ENCODE data around the gene ACTG2.

The ACTG2 gene

DNA sequence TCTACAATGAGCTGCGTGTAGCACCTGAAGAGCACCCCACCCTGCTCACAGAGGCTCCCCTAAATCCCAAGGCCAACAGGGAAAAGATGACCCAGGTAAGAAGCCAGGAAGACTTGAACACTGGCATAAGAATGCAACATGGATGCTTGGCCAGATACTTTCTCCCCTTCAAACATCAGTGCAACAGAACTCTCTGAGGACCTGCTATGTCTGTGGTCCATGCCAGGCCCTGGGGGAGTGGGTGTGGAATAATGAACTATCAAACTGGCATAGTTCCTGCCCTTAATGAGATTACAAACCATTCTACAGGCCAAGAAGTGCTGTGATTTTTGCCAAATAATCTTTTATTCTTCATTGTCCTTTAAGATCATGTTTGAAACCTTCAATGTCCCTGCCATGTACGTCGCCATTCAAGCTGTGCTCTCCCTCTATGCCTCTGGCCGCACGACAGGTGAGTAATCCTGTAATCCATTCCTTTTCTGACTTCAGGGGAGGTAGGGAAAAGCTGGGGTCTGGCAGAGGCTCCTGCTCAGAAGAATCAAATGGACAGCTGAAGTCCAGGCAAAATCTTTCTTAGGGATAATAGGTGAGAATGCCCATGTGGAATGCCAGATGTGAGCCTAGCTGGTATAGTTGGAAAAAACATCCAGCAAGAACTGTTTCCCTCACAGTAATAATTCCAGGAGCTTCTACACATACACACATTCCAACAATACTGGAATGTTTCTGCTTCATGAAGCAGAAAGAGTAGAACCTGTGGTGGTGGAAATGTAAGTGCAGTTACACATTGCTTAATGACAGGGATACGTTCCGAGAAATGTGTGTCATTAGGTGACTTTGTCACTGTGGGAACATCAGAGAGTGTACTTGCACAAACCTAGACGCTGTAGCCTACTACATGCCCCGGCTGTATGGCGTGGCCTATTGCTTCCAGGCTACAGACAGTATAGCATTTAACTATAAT, 16.2 kb downstream of the ACTG2 start:
- no peak for DNase-seq (ENCODE audit: low read depth)
- H3K4me3 ChIP-seq (ENCODE audit: low read depth, low read length), result no peak overlapping the region

GRCh38 chr2:73910873-73911547, 18.2 kb downstream of the ACTG2 start:
- H3K4me3 ChIP-seq (ENCODE audit: low read depth, low read length), result no peak overlapping the region
- no peak for DNase-seq (ENCODE audit: low read depth)

DNA sequence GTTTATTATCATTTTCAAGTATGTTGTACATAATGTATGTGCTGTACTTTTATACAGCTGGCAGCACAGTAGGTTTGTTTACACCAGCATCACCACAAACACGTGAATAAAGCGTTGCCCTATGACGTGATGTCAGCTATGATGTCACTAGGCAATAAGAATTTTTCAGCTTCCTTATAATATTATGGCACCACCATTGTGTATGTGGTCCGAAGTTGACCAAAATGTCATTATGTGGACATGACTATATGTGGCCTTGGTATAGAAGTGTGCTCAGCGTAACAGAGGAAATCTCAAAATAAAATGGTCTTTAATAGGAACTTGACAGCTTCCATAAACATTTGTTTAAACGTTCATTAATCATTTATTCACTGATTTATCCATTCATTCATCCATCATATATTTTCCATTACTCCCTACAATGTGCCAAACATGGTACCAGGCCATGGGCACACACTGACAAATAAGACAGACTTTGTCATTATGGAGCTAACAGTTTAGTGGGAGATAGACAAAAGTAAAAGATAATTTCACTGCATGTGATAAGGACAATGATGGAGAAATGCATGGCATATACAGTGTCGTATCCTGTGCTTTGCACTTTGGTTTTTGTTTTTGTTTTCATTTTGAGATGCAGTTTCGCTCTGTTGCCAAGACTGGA, 18.9 kb downstream of the ACTG2 start:
- no peak for DNase-seq (ENCODE audit: low read depth)

GRCh38 chr2:73913414-73914054, 20.7 kb downstream of the ACTG2 start:
- no peak for DNase-seq (ENCODE audit: low read depth)

More for the DNA sequence above, 18.9 kb downstream of the ACTG2 start:
- H3K4me3 ChIP-seq (ENCODE audit: low read depth, low read length), result no peak overlapping the region

GRCh38 chr2:73914667-73915066, 21.9 kb downstream of the ACTG2 start:
- no peak for DNase-seq (ENCODE audit: low read depth)
- H3K4me3 ChIP-seq (ENCODE audit: low read depth, low read length), result no peak overlapping the region

More at GRCh38 chr2:73913414-73914054, 20.7 kb downstream of the ACTG2 start:
- no peak overlapping the region for H3K4me3 ChIP-seq (ENCODE audit: low read depth, low read length)

GRCh38 chr2:73915437-73915993, 22.7 kb downstream of the ACTG2 start:
- no peak overlapping the region for H3K4me3 ChIP-seq (ENCODE audit: low read depth, low read length)
- no peak for DNase-seq (ENCODE audit: low read depth)

DNA sequence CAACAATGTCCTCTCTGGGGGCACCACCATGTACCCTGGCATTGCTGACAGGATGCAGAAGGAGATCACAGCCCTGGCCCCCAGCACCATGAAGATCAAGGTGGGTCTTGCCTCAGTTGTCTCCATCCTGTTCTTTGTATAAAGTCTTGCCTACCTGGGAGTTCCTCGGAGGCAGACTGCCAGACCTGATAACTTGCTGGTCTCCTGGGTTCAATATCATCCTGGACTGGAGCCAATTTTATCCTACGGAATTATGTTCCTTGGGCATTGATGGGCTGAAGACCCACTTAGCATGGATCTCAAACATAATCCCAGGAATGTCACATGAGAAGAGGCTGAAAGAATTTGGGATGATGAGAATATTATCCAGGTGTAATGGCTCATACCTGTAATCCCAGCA, 23.9 kb downstream of the ACTG2 start:
- H3K4me3 ChIP-seq (ENCODE audit: low read depth, low read length), result no peak overlapping the region
- DNase-seq (ENCODE audit: low read depth), result no peak

- no peak for DNase-seq (ENCODE audit: low read depth)
- H3K4me3 ChIP-seq (ENCODE audit: low read depth, low read length), result no peak overlapping the region
Measured at GRCh38 chr2:73917296-73917695, 24.5 kb downstream of the ACTG2 start.

DNA sequence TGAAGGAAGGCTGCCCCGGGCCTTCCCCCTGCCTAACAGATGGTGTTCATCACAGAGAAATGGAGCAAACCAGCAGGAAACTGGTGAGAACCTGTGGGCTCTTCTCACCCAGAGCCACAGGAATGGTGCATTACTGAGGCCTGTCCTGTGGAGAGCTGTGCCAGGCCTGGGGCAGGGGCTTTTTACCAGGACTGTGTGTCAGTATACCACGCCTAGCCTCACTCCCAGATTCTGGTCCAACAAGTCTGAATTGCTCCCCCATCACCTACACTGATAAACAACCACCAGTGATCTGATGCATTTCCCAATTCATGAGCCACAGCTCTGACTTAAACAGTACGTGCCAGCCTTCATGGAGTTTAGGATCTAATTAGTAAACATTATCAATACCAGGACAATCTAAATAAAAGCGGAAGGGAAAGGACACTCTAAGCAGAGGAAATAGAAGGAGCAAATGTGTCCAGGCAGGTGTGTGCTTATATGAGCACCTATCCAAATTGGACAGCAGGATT, 24.9 kb downstream of the ACTG2 start:
- no peak overlapping the region for H3K4me3 ChIP-seq (ENCODE audit: low read depth, low read length)
- no peak for DNase-seq (ENCODE audit: low read depth)

DNA sequence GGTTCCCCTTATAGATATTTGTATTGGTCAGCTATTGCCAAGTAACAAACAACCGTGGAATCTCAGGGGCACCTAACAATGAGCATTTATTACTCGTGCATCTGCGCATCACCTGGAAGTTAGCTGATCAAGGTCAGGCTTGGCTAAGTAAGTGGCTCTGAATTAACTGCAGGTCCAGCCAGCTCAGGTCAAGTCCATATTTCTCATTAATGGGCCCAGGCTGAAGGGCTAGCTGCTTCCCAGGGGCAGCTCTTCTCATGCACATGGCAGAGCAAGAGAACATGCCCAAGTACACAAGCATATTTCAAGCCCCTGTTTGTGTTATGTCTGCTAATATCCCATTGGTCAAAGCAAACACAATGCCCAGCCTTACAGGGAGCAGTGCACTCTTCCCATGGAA, 26.0 kb downstream of the ACTG2 start:
- H3K4me3 ChIP-seq (ENCODE audit: low read depth, low read length), result no peak overlapping the region
- no peak for DNase-seq (ENCODE audit: low read depth)

- no peak overlapping the region for H3K4me3 ChIP-seq (ENCODE audit: low read depth, low read length)
- DNase-seq (ENCODE audit: low read depth), result no peak
Measured at GRCh38 chr2:73919596-73920228, 26.9 kb downstream of the ACTG2 start.

- no peak for DNase-seq (ENCODE audit: low read depth)
- no peak overlapping the region for H3K4me3 ChIP-seq (ENCODE audit: low read depth, low read length)
Measured at GRCh38 chr2:73920577-73921545, 28.1 kb downstream of the ACTG2 start.

GRCh38 chr2:73921581-73921980, 28.8 kb downstream of the ACTG2 start:
- DNase-seq (ENCODE audit: low read depth), result no peak
- no peak overlapping the region for H3K4me3 ChIP-seq (ENCODE audit: low read depth, low read length)

DNA sequence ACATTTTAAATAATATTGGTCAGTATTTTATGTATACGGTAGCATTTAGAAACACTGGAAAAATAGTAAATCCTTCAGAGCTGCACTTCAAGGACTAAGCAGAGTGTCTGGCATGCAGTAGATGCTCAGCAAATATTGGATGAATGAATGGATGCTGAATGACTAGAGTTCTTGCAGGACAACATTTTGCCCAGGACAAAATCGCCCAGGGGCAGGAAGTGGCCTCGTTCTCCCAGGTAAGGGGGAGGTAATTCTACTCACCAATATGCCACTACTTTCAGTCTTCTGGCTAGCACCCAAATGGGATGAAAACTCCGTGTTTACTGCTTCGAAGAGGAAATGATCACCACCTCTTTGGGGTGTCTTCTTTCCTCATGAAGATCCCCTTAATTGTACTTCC, 29.9 kb downstream of the ACTG2 start:
- DNase-seq (ENCODE audit: low read depth), result no peak
- H3K4me3 ChIP-seq (ENCODE audit: low read depth, low read length), result no peak overlapping the region

GRCh38 chr2:73925033-73925704, 32.4 kb downstream of the ACTG2 start:
- H3K4me3 ChIP-seq (ENCODE audit: low read depth, low read length), result no peak overlapping the region
- DNase-seq (ENCODE audit: low read depth), result no peak

DNA sequence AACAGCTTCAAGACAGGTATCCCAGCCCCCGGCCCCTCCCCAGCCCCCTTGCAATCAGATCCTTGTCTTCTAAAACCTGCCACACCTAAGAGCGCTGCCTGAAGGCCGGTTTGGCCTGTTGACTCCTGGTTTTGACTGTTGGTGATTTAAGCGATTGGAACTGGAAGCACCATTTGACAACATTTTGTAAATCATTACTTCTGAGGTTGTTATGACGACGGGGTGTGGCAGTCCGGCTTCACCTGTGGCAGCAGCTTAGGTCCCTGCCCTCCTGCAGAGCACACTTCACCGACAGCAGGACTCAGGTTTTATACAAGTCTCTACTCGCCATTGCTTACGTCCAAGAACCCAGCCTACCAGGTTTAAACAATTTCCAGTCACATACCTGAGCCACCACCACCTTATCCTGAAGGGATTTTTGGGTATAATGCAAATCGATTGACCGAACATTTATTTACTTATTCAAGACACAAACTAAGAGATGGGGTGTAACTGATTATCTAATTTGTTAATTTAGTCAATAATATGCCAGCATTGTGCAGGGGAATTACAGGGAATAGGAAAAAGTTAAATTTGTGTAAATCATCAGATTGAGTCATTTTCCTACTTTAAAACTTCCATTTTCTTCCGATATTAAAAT, 33.2 kb downstream of the ACTG2 start:
- DNase-seq (ENCODE audit: low read depth), result no peak

More for the DNA sequence above, 33.2 kb downstream of the ACTG2 start:
- H3K4me3 ChIP-seq (ENCODE audit: low read depth, low read length), result peak overlapping the region; percentile 79

Measured in skeletal muscle cell (primary cell).